GM12865 (cell line): Measurements from ENCODE around the gene FADS3.

Experiments used
- DNase-seq: peaks from one replicate; pipeline ENCODE4 v3.0.0; 2010; ENCODE audit warnings: low read depth
- H3K4me3 ChIP-seq: 2 replicates; pipeline ENCODE4 v1.5.1; 2011; ENCODE audit warnings: mild to moderate bottlenecking, low read depth, low read length, control low read depth
- TF ChIP-seq, protein P1 (sequence below): IDR thresholded peaks from 2 replicates; pipeline ENCODE4 v1.5.1; 2011; ENCODE audit warnings: low read length, control low read depth, low read depth, inconsistent platforms; ENCODE audit not compliant: insufficient read depth; ENCODE audit errors: missing control alignments

FADS3 gene

DNA sequence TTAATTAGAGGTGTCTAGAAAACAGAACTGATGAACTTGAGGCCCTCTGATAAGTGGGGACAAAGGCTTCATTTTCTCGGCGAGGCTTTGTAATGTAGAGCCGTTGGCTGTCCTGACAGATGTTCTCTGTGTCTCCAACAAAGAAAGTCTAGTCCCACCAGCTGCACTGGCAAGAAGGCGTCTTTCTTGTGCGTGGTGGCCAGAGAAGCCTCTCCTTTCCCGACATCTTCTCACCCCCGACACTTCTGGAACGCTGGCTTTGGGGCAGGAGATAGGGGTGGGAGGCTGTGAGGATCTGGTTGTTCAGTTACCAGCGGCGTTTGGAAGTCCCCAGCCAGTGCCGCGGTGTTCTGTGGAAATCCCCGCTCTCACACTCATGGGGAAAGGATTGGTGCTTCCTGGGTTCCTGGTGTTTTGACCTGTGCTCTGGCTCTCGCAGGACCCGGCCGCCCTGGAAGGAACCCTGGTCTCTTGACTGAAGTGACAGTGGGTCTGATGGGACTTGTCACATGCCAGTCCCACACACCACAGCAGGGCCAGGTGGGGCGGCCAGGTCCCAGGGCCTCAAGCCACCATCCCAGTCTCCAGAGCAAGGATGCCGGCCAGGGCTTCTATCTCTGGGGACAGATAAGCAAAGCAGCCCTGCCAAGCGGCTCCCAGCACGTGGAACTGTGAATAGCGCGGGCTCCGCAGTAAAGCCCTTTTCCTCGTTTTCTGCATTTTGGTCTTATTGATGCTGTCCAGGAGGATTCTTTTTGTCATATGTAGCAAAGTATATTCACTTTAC is 40.0 kb downstream of the FADS3 start:
- DNase-seq, result no peak
- TF ChIP-seq, protein P1, sequence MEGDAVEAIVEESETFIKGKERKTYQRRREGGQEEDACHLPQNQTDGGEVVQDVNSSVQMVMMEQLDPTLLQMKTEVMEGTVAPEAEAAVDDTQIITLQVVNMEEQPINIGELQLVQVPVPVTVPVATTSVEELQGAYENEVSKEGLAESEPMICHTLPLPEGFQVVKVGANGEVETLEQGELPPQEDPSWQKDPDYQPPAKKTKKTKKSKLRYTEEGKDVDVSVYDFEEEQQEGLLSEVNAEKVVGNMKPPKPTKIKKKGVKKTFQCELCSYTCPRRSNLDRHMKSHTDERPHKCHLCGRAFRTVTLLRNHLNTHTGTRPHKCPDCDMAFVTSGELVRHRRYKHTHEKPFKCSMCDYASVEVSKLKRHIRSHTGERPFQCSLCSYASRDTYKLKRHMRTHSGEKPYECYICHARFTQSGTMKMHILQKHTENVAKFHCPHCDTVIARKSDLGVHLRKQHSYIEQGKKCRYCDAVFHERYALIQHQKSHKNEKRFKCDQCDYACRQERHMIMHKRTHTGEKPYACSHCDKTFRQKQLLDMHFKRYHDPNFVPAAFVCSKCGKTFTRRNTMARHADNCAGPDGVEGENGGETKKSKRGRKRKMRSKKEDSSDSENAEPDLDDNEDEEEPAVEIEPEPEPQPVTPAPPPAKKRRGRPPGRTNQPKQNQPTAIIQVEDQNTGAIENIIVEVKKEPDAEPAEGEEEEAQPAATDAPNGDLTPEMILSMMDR, result no peak
- H3K4me3 ChIP-seq, result no peak overlapping the region

DNA sequence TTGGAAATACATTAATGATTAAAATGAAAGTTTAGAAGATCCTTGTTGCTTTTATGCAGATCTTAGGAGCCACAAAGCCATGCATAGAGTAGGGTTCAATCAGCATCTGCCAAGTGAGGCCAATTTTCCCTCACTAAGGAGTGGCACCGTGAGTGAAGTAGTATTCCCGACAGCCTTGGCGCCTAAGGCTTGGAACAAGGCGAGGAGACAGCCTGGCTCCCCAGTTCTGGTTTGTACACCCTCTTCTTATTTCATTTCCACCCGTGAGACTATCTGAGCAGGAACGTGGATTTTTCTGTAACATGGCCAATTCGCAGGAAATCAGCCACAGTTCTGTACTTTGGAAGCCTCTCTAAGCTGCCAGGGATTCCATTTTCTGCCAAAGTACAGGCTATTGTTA is 40.7 kb downstream of the FADS3 start:
- no peak overlapping the region for H3K4me3 ChIP-seq

DNA sequence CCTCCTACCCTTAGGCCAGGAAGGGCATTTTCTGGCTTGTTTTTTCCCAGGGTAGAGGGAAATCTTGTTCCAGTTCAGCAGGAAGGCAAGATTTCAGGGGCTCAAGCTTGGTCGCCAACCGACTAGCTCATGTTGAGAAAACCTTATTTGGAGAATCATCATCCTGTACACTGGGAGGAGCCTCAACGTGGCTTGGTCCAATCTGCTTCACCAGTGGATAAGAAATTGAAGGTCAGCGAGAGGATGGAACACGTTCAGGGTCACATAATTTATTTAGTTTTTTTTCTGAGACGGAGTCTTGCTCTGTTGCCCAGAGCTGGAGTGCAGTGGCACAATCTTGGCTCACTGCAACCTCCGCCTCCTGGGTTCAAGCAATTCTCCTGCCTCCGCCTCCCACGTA is 42.7 kb downstream of the FADS3 start:
- TF ChIP-seq, protein P1, result no peak
- no peak for DNase-seq
- H3K4me3 ChIP-seq, result no peak overlapping the region

More for the DNA sequence above, 40.7 kb downstream of the FADS3 start:
- DNase-seq, result no peak
- TF ChIP-seq, protein P1, result no peak

DNA sequence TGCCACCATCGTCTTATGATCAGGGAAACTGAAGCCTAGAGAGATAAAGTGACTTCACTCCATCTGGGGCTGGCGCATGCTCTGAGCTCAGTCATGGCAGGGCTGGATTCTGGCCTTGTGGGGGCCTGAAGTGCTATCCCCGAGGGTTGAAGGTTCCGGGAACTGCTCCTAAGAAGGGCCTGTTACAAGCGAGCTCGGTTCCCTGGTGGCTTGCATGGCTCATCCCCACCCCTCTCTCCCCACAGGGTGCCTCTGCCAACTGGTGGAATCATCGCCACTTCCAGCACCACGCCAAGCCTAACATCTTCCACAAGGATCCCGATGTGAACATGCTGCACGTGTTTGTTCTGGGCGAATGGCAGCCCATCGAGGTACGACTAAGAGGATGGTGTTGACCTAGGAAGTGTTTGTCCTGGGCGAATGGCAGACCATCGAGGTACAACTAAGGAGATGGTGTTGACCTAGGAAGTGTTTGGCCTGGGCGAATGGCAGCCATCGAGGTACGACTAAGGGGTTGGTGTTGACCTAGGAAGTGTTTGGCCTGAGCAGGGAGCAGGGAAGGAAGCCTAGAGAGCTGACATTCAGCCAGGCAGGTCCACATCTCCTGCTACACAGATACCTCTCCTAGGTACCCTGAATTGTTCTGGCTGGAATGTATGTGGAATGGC is 43.3 kb downstream of the FADS3 start:
- no peak overlapping the region for H3K4me3 ChIP-seq
- DNase-seq, result no peak
- TF ChIP-seq, protein P1, result no peak

DNA sequence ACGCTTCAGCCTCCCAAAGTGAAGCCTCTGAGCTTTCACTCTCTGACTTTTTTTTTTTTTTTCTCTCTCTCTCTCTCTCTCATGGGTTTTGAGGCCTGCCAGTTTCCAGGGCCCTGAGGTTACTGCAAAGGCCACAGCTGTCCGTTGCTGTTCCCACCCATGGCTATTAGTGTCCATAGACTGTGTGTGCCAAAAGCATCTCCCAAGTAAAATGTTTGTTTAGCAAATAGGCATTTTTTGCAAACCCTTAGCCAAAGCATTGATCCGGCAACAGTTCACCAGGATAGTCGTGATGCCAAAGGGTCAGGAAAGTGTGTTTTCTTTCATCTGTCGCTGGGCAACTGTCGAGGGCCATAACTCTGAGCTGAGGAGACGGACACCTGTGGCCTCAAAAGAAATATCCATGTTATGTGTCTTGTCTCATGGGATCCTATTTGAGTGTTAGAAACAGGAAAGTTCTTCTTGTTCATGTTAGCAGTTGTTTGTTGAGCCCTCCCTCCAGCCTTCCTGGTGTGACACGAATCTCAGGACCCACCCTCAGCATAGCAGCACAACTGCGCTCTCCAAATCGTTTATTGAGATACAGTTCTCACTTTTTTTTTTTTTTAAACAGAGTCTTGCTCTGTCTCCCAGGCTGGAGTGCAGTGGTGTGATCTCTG is 44.9 kb downstream of the FADS3 start:
- no peak for DNase-seq
- TF ChIP-seq, protein P1, result no peak
- no peak overlapping the region for H3K4me3 ChIP-seq

DNA sequence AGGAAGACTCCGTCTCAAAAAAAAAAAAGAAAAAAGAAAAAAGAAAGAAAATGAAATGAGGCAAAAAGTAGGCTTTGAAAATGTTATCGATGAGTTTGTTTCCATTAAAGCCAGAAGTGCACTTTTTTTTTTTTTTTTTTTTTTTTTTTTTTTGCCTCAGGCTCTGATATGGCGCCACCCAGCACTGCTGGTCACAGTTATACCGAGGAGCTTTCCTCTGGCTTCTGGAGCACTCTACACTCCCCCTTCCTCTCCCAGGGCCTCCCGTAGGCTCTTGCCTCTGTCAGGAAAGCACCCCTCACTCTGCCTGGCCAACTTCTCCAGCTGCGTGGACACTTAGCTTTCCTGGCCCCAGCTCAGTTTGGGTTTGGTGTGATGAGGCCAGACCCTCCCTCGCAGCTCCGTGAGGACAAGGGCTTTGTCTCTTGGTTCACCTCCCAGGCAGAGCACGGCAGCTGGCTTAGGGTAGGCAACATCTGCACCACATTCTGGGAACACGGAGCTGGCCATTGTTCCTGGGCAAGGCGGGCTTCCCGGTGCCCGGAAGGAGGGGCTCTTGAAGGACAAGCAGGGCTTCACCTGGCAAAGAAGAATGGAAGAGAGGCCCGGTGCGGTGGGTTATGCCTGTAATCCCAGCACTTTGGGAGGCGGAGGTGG is 46.3 kb downstream of the FADS3 start:
- TF ChIP-seq, protein P1, result no peak
- no peak for DNase-seq
- no peak overlapping the region for H3K4me3 ChIP-seq
